ENCODE data around the gene C10orf67. TPM values are rescaled to one million over a fixed set of nuclear protein-coding genes. Genes with fewer than 3 reads are reported as not detected.

Gene C10orf67
- total and polyA plus RNA-seq, 2 experiments from 2014 or later = 0.16 TPM; not detected in 1

DNA sequence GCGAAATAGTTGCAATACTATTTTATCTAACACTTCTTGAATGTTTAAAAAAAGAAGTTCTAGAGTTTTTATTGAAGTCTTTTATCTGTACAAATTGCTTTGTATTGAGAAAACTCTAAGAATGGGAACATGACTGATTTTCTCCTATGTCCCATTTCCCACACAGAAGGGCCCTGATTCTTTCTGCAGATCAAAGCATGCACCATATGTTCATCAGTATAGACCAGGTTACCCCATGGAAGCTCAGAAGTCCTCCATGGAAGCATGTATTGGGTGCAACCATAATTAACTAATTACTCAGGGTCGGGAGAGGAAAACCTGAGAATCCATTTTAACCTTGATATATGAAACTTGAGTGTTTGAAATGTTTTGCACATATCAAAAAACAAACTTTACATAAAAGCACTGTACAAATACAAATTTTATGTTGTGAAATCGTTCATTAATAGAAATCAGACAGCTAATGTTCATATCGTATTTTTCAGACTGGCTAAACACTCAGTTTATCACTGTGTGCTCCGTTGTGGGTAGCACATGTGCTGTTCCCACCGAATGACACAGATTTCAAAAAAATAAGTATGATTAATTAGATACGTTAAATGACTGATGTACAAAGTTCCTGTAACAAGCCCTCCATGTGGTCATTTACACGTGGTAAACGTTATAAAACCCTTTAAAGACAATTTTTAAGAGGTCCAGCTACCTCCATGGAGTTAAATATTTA lies 81.0 kb downstream of the C10orf67 start (continued):
- TF ChIP-seq JUNB (IDR thresholded peaks at IDR 0.05; ENCODE audit: unreplicated experiment) (no peak), NANOG (IDR thresholded peaks at IDR 0.05; ENCODE audit: borderline replicate concordance) (no peak)

DNA sequence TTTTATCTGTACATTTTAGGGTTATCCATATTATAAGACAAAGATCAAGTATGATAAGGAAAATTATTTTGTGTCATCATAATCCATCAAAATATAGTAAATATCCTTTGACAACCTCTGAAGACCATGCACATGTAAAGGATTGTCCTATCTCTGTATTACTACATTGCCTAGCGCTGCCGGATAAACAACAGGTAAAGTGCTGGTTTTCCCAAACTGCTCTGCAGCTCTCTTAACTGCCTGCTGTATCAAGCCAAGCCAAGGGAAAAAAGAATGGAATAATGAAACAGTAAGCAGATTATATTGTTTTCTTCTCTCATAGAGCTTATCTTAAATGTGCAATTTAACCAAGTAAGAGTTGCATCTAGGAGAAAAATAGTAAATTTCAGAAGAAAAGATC lies 81.7 kb downstream of the C10orf67 start:
- Histone ChIP-seq H2AFZ (no peak overlapping the region), H3K27ac (ENCODE audit: low read depth) (no peak overlapping the region), H3K4me3 (no peak overlapping the region), H3K9me2 (ENCODE audit: insufficient read depth) (no peaks in the 10 kb centered on the region), H3F3A (replicated peaks; ENCODE audit: low read depth) (no peaks in the 10 kb centered on the region), H3K4me1 (ENCODE audit: insufficient read depth) (no peaks in the 10 kb centered on the region), H3K79me2 (replicated peaks; ENCODE audit: insufficient read depth) (no peaks in the 10 kb centered on the region), H3K36me3 (ENCODE audit: insufficient read depth) (no peaks in the 10 kb centered on the region), H4K20me1 (replicated peaks; ENCODE audit: insufficient read depth) (no peaks in the 10 kb centered on the region), H3K4me2 (no peak overlapping the region), H3K27me3 (ENCODE audit: insufficient read depth) (no peaks in the 10 kb centered on the region)
- H3K4me1 Mint-ChIP-seq = no peaks in the 10 kb centered on the region
- no peaks in the 10 kb centered on the region for H3K9me3 Mint-ChIP-seq
- no peaks in the 10 kb centered on the region for H3K36me3 Mint-ChIP-seq (ENCODE audit: low read depth)
- no peak overlapping the region for H3K27ac Mint-ChIP-seq
- ATAC-seq (no peak), DNase-seq (ENCODE audit: low spot score) (no peak)
- H3K27me3 Mint-ChIP-seq (ENCODE audit: insufficient read depth, low read depth, poor library complexity) = peaks cover 4% of the 10 kb centered on the region
- H3K4me3 Mint-ChIP-seq = no peak overlapping the region
- TF ChIP-seq STAT1 (IDR thresholded peaks at IDR 0.05; ENCODE audit: unreplicated experiment) = no peak
- TF ChIP-seq, protein P1, sequence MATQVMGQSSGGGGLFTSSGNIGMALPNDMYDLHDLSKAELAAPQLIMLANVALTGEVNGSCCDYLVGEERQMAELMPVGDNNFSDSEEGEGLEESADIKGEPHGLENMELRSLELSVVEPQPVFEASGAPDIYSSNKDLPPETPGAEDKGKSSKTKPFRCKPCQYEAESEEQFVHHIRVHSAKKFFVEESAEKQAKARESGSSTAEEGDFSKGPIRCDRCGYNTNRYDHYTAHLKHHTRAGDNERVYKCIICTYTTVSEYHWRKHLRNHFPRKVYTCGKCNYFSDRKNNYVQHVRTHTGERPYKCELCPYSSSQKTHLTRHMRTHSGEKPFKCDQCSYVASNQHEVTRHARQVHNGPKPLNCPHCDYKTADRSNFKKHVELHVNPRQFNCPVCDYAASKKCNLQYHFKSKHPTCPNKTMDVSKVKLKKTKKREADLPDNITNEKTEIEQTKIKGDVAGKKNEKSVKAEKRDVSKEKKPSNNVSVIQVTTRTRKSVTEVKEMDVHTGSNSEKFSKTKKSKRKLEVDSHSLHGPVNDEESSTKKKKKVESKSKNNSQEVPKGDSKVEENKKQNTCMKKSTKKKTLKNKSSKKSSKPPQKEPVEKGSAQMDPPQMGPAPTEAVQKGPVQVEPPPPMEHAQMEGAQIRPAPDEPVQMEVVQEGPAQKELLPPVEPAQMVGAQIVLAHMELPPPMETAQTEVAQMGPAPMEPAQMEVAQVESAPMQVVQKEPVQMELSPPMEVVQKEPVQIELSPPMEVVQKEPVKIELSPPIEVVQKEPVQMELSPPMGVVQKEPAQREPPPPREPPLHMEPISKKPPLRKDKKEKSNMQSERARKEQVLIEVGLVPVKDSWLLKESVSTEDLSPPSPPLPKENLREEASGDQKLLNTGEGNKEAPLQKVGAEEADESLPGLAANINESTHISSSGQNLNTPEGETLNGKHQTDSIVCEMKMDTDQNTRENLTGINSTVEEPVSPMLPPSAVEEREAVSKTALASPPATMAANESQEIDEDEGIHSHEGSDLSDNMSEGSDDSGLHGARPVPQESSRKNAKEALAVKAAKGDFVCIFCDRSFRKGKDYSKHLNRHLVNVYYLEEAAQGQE (IDR thresholded peaks at IDR 0.05; ENCODE audit: unreplicated experiment) = no peak
- no peak for TF ChIP-seq NANOG (IDR thresholded peaks at IDR 0.05; ENCODE audit: borderline replicate concordance)
- TF ChIP-seq, protein P2, sequence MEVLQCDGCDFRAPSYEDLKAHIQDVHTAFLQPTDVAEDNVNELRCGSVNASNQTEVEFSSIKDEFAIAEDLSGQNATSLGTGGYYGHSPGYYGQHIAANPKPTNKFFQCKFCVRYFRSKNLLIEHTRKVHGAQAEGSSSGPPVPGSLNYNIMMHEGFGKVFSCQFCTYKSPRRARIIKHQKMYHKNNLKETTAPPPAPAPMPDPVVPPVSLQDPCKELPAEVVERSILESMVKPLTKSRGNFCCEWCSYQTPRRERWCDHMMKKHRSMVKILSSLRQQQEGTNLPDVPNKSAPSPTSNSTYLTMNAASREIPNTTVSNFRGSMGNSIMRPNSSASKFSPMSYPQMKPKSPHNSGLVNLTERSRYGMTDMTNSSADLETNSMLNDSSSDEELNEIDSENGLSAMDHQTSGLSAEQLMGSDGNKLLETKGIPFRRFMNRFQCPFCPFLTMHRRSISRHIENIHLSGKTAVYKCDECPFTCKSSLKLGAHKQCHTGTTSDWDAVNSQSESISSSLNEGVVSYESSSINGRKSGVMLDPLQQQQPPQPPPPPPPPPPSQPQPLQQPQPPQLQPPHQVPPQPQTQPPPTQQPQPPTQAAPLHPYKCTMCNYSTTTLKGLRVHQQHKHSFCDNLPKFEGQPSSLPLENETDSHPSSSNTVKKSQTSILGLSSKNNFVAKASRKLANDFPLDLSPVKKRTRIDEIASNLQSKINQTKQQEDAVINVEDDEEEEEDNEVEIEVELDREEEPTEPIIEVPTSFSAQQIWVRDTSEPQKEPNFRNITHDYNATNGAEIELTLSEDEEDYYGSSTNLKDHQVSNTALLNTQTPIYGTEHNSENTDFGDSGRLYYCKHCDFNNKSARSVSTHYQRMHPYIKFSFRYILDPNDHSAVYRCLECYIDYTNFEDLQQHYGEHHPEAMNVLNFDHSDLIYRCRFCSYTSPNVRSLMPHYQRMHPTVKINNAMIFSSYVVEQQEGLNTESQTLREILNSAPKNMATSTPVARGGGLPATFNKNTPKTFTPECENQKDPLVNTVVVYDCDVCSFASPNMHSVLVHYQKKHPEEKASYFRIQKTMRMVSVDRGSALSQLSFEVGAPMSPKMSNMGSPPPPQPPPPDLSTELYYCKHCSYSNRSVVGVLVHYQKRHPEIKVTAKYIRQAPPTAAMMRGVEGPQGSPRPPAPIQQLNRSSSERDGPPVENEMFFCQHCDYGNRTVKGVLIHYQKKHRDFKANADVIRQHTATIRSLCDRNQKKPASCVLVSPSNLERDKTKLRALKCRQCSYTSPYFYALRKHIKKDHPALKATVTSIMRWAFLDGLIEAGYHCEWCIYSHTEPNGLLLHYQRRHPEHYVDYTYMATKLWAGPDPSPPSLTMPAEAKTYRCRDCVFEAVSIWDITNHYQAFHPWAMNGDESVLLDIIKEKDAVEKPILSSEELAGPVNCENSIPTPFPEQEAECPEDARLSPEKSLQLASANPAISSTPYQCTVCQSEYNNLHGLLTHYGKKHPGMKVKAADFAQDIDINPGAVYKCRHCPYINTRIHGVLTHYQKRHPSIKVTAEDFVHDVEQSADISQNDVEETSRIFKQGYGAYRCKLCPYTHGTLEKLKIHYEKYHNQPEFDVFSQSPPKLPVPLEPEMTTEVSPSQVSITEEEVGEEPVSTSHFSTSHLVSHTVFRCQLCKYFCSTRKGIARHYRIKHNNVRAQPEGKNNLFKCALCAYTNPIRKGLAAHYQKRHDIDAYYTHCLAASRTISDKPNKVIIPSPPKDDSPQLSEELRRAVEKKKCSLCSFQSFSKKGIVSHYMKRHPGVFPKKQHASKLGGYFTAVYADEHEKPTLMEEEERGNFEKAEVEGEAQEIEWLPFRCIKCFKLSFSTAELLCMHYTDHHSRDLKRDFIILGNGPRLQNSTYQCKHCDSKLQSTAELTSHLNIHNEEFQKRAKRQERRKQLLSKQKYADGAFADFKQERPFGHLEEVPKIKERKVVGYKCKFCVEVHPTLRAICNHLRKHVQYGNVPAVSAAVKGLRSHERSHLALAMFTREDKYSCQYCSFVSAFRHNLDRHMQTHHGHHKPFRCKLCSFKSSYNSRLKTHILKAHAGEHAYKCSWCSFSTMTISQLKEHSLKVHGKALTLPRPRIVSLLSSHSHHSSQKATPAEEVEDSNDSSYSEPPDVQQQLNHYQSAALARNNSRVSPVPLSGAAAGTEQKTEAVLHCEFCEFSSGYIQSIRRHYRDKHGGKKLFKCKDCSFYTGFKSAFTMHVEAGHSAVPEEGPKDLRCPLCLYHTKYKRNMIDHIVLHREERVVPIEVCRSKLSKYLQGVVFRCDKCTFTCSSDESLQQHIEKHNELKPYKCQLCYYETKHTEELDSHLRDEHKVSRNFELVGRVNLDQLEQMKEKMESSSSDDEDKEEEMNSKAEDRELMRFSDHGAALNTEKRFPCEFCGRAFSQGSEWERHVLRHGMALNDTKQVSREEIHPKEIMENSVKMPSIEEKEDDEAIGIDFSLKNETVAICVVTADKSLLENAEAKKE (CRISPR knock-in tag; IDR thresholded peaks at IDR 0.05) = no peak
- no peak for TF ChIP-seq CREB1 (CRISPR knock-in tag; IDR thresholded peaks at IDR 0.05; ENCODE audit: low read depth)
- TF ChIP-seq, protein P3, sequence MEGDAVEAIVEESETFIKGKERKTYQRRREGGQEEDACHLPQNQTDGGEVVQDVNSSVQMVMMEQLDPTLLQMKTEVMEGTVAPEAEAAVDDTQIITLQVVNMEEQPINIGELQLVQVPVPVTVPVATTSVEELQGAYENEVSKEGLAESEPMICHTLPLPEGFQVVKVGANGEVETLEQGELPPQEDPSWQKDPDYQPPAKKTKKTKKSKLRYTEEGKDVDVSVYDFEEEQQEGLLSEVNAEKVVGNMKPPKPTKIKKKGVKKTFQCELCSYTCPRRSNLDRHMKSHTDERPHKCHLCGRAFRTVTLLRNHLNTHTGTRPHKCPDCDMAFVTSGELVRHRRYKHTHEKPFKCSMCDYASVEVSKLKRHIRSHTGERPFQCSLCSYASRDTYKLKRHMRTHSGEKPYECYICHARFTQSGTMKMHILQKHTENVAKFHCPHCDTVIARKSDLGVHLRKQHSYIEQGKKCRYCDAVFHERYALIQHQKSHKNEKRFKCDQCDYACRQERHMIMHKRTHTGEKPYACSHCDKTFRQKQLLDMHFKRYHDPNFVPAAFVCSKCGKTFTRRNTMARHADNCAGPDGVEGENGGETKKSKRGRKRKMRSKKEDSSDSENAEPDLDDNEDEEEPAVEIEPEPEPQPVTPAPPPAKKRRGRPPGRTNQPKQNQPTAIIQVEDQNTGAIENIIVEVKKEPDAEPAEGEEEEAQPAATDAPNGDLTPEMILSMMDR (conservative IDR thresholded peaks at IDR 0.05; ENCODE audit: low read depth in 2 of 2) = no peak
- TF ChIP-seq, protein P4, sequence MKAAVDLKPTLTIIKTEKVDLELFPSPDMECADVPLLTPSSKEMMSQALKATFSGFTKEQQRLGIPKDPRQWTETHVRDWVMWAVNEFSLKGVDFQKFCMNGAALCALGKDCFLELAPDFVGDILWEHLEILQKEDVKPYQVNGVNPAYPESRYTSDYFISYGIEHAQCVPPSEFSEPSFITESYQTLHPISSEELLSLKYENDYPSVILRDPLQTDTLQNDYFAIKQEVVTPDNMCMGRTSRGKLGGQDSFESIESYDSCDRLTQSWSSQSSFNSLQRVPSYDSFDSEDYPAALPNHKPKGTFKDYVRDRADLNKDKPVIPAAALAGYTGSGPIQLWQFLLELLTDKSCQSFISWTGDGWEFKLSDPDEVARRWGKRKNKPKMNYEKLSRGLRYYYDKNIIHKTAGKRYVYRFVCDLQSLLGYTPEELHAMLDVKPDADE (IDR thresholded peaks at IDR 0.05) = no peak
- TF ChIP-seq POLR2AphosphoS5 (IDR thresholded peaks at IDR 0.05; ENCODE audit: low read depth) = no peak
- no peak for TF ChIP-seq ZNF331 (CRISPR knock-in tag; IDR thresholded peaks at IDR 0.05; ENCODE audit: low read depth)
- no peak for TF ChIP-seq JUNB (IDR thresholded peaks at IDR 0.05; ENCODE audit: unreplicated experiment)
- TF ChIP-seq EZH2 (IDR thresholded peaks at IDR 0.05; ENCODE audit: low read depth, unreplicated experiment) = no peak
- TF ChIP-seq EZH2phosphoT487 (IDR thresholded peaks at IDR 0.05; ENCODE audit: unreplicated experiment) = no peak
